Progenitor cell of endocrine pancreas (in vitro differentiated cells): ENCODE measurements around the gene ZMYND11. TPM values are rescaled to one million over a fixed set of nuclear protein-coding genes. Genes with fewer than 3 reads are reported as not detected.
A peak's percentile ranks its signal among the peaks of the same experiment; 100 is the strongest.

ENCODE experiments used
- DNase-seq: peaks from one replicate; pipeline ENCODE4 v3.0.0; 2021; ENCODE audit warnings: low spot score; ENCODE audit not compliant: unreplicated experiment
- H3K27ac Mint-ChIP-seq: 2 replicates; pipeline ENCODE4 v1.8.0; 2021; ENCODE audit warnings: mild to moderate bottlenecking, moderate library complexity, mixed read lengths
- H3K27me3 Mint-ChIP-seq: 2 replicates; pipeline ENCODE4 v1.8.0; 2021; ENCODE audit warnings: mixed read lengths
- H3K36me3 Mint-ChIP-seq: 2 replicates; pipeline ENCODE4 v1.8.0; 2022; ENCODE audit warnings: mixed read lengths; ENCODE audit not compliant: insufficient read depth
- H3K4me1 Mint-ChIP-seq: 2 replicates; pipeline ENCODE4 v1.8.0; 2021; ENCODE audit warnings: low read depth, mixed read lengths
- H3K4me3 Mint-ChIP-seq: 2 replicates; pipeline ENCODE4 v1.8.0; 2021; ENCODE audit warnings: low read depth, mild to moderate bottlenecking, moderate library complexity, mixed read lengths
- H3K9me3 Mint-ChIP-seq: 2 replicates; pipeline ENCODE4 v1.8.0; 2021; ENCODE audit warnings: low read depth, mixed read lengths
- total RNA-seq: library from RNA; stranded (reverse); gene quantifications from 2 replicates; pipeline ENCODE4 v1.2.1, GENCODE V29; 2021
- TF ChIP-seq, protein P1 (sequence below): fragments of 200-600 bp; sonication (generic); IDR thresholded peaks from one replicate; pipeline ENCODE4 v1.5.0; 2021; ENCODE audit warnings: antibody characterized with exemption, mild to moderate bottlenecking; ENCODE audit not compliant: unreplicated experiment

The ZMYND11 gene
- total RNA-seq, 1 donor from 2014 or later, result 69.2 TPM

DNA sequence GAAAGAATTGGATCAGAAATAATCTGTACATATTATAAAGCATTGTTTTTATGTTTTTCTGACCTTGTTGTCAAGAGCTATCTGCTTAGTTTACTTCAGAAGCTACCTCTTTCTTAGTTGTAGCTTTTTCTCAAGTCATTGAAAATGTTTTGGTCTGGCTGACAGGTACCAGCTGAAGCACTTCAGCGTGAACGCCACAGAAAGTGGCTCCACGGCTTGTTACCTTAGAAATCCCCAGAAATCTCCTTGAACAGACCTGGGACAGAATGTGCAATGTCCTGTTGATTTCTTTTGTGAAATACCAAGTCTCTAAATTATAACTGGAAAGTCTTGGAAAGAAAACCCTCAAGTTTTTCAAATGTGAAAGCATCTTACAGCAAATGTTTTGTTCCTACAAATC lies 96.8 kb downstream of the ZMYND11 start:
- Mint-ChIP-seq H3K27me3 (no peaks in the 10 kb centered on the region), H3K4me3 (no peak overlapping the region), H3K4me1 (no peaks in the 10 kb centered on the region), H3K9me3 (no peaks in the 10 kb centered on the region), H3K27ac (no peak overlapping the region), H3K36me3 (peaks cover 4% of the 10 kb centered on the region)
- DNase-seq, result no peak
- TF ChIP-seq, protein P1, sequence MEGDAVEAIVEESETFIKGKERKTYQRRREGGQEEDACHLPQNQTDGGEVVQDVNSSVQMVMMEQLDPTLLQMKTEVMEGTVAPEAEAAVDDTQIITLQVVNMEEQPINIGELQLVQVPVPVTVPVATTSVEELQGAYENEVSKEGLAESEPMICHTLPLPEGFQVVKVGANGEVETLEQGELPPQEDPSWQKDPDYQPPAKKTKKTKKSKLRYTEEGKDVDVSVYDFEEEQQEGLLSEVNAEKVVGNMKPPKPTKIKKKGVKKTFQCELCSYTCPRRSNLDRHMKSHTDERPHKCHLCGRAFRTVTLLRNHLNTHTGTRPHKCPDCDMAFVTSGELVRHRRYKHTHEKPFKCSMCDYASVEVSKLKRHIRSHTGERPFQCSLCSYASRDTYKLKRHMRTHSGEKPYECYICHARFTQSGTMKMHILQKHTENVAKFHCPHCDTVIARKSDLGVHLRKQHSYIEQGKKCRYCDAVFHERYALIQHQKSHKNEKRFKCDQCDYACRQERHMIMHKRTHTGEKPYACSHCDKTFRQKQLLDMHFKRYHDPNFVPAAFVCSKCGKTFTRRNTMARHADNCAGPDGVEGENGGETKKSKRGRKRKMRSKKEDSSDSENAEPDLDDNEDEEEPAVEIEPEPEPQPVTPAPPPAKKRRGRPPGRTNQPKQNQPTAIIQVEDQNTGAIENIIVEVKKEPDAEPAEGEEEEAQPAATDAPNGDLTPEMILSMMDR, result no peak

DNA sequence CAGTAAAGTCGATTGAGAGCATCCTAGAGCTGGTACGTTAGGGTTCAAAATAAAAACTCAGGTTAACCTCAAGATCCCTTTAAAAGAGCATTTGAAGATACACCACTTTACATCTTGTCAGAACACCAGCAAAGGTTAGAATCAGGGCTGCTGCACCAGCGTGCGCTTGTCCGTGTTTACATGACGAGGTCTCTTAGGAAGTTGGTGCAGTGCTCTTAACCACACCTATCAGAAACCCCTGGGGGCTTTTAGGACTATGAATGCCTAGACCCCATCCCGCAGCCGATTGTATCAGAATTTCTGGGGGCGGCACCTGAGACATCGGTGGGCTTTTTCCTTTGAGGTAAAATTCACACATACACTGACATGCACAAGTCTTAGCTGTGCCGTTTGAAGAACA lies 97.6 kb downstream of the ZMYND11 start:
- no peak overlapping the region for H3K4me3 Mint-ChIP-seq
- H3K9me3 Mint-ChIP-seq, result no peaks in the 10 kb centered on the region
- TF ChIP-seq, protein P1, result no peak
- no peaks in the 10 kb centered on the region for H3K4me1 Mint-ChIP-seq
- no peak overlapping the region for H3K27ac Mint-ChIP-seq
- H3K36me3 Mint-ChIP-seq, result peaks cover 7% of the 10 kb centered on the region
- H3K27me3 Mint-ChIP-seq, result no peaks in the 10 kb centered on the region
- DNase-seq, result no peak

DNA sequence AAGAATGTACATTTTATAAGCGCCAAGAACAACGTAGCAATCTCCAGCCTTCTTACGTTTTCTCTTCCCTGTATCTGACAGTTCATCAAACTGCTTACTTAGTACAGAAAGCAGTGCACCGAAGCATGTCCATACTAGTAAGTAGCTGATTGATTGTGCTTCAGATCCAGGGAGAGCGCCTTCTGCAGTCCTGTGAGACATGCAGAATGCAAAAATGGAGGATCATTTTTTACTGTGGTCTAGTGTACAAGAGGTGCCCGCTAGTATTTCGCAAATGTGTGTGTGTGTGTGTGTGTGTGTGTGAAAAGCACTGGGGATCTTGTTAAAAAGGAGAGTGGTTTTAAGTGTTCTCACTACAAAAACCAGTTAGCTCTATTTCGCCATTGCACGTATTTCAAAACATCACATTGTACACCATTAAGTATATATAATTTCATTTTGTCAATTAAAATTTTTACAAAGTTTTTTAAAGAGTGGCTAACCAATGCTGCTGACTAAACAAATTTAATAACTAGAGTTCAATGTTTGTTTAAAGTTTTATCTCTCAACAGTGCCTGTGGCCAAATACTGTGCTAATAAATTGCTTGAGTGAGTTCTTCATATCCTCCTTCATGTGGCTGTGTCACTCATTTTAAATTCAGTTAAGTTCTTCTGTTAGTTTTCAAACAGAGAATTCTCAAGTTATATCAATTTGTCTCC lies 99.6 kb downstream of the ZMYND11 start:
- Mint-ChIP-seq H3K27ac (peak overlapping the region; percentile 39), H3K36me3 (peaks cover 7% of the 10 kb centered on the region), H3K27me3 (no peaks in the 10 kb centered on the region), H3K9me3 (no peaks in the 10 kb centered on the region), H3K4me1 (no peaks in the 10 kb centered on the region), H3K4me3 (no peak overlapping the region)
- no peak for DNase-seq
- TF ChIP-seq, protein P1, result no peak

DNA sequence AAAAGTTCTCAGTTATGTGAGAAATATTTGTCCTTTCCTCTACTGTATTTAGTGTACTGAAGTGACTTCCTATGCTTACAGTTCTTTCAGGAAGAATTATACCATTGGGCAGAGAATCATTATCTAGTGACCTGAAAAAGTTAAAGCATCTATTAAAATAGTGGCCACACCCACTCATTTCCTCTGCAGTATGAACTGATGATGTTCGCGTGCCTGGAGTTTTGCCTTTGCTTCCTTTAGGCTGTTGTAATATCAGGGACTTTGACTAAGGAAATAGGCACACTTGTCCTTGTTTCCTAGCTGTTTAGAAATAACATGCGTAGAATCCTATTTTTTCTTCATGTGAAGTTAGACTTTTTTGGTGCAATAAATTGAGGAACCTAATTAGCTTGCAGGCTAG lies 100.7 kb downstream of the ZMYND11 start:
- Mint-ChIP-seq H3K36me3 (peaks cover 7% of the 10 kb centered on the region), H3K27me3 (no peaks in the 10 kb centered on the region), H3K9me3 (no peaks in the 10 kb centered on the region), H3K27ac (no peak overlapping the region), H3K4me1 (no peaks in the 10 kb centered on the region), H3K4me3 (no peak overlapping the region)
- TF ChIP-seq, protein P1, result no peak
- DNase-seq, result no peak

DNA sequence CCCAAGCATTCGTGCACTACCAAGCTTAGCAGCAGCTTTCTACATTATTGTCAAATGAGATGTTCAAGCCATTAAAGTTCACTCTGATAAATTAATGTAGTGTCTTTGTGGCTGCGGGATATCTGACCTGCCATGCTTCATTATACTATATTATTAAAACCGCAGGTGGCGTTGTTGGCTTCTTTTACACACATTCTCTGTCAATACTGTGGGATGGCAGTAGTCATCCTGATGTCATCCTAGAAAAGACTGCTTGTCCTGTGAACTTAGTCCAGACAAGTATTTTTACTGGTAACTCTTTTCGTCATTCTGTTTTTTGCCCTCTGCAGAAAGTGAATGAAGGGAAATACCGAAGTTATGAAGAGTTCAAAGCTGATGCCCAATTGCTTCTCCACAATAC lies 103.9 kb downstream of the ZMYND11 start:
- H3K4me1 Mint-ChIP-seq, result no peaks in the 10 kb centered on the region
- TF ChIP-seq, protein P1, result no peak

More for the DNA sequence above, 103.9 kb downstream of the ZMYND11 start:
- H3K9me3 Mint-ChIP-seq, result no peaks in the 10 kb centered on the region
- H3K27me3 Mint-ChIP-seq, result no peaks in the 10 kb centered on the region
- no peak overlapping the region for H3K4me3 Mint-ChIP-seq
- H3K27ac Mint-ChIP-seq, result no peak overlapping the region
- peaks cover 9% of the 10 kb centered on the region for H3K36me3 Mint-ChIP-seq
- no peak for DNase-seq
